Measurements from ENCODE around the gene BACE2. TPM values are rescaled to one million over a fixed set of nuclear protein-coding genes. Genes with fewer than 3 reads are reported as not detected.
"Not testable (repeated sequence)": the region's sequence is repeated elsewhere in the genome, so short reads cannot be mapped to it uniquely, and the experiment has no call there.

The BACE2 gene
- total RNA-seq, 1 donor from 2014 or later, result 174 TPM

GRCh38 chr21:41185802-41186201, 17.8 kb downstream of the BACE2 start:
- no peak for DNase-seq (ENCODE audit: low spot score)

- no peak for DNase-seq (ENCODE audit: low spot score)
Measured at GRCh38 chr21:41186755-41187536, 19.0 kb downstream of the BACE2 start.

GRCh38 chr21:41187537-41188025, 19.6 kb downstream of the BACE2 start:
- DNase-seq (ENCODE audit: low spot score), result no peak

- no peak for DNase-seq (ENCODE audit: low spot score)
Measured at GRCh38 chr21:41188486-41189149, 20.7 kb downstream of the BACE2 start.

GRCh38 chr21:41189150-41189745, 21.3 kb downstream of the BACE2 start:
- no peak for DNase-seq (ENCODE audit: low spot score)

GRCh38 chr21:41192552-41192951, 24.6 kb downstream of the BACE2 start:
- peak; percentile 35 for DNase-seq (ENCODE audit: low spot score)

GRCh38 chr21:41195311-41195710, 27.4 kb downstream of the BACE2 start:
- DNase-seq (ENCODE audit: low spot score), result no peak

GRCh38 chr21:41196993-41197392, 29.0 kb downstream of the BACE2 start:
- no peak for DNase-seq (ENCODE audit: low spot score)

- no peak for DNase-seq (ENCODE audit: low spot score)
Measured at GRCh38 chr21:41197582-41197981, 29.6 kb downstream of the BACE2 start.

GRCh38 chr21:41198647-41199046, 30.7 kb downstream of the BACE2 start:
- DNase-seq (ENCODE audit: low spot score), result not testable (repeated sequence)

GRCh38 chr21:41199123-41199522, 31.2 kb downstream of the BACE2 start:
- DNase-seq (ENCODE audit: low spot score), result no peak

- no peak for DNase-seq (ENCODE audit: low spot score)
Measured at GRCh38 chr21:41199588-41199987, 31.6 kb downstream of the BACE2 start.

- DNase-seq (ENCODE audit: low spot score), result no peak
Measured at GRCh38 chr21:41201385-41201784, 33.4 kb downstream of the BACE2 start.

GRCh38 chr21:41204736-41205135, 36.8 kb downstream of the BACE2 start:
- DNase-seq (ENCODE audit: low spot score), result no peak

GRCh38 chr21:41207401-41208375, 39.7 kb downstream of the BACE2 start:
- peak; percentile 59 for DNase-seq (ENCODE audit: low spot score)

- DNase-seq (ENCODE audit: low spot score), result no peak
Measured at GRCh38 chr21:41208376-41208763, 40.4 kb downstream of the BACE2 start.

GRCh38 chr21:41209016-41209619, 41.2 kb downstream of the BACE2 start:
- DNase-seq (ENCODE audit: low spot score), result no peak

- no peak for DNase-seq (ENCODE audit: low spot score)
Measured at GRCh38 chr21:41210426-41211059, 42.6 kb downstream of the BACE2 start.

GRCh38 chr21:41211060-41211805, 43.3 kb downstream of the BACE2 start:
- DNase-seq (ENCODE audit: low spot score), result no peak

- DNase-seq (ENCODE audit: low spot score), result no peak
Measured at GRCh38 chr21:41213021-41213420, 45.1 kb downstream of the BACE2 start.
